A549 (cell line): ENCODE results near the gene RTL1.

Source experiments
- CHD2 ChIP-seq: fragments of 150-350 bp; IDR thresholded peaks from 2 replicates; pipeline ENCODE4 v1.6.1; 2014; ENCODE audit warnings: low read length; ENCODE audit not compliant: partially characterized antibody
- CTCF ChIP-seq: fragments of >200 bp; sonication (Bioruptor Twin); formaldehyde crosslinking; IDR thresholded peaks from 3 replicates; pipeline ENCODE4 v1.5.1; 2016
- HOXA7 ChIP-seq: fragments of 250-450 bp; sonication (Bioruptor Pico); IDR thresholded peaks from 2 replicates; pipeline ENCODE4 v1.5.0; 2020; ENCODE audit warnings: mild to moderate bottlenecking, moderate library complexity
- JUN ChIP-seq, 2 experiments: fragments of >200 bp; sonication (Bioruptor Twin); formaldehyde crosslinking; IDR thresholded peaks; 2 replicates in 1 of 2; 3 replicates in 1 of 2; pipeline ENCODE4 v1.6.1; 2016 to 2017
- MAZ ChIP-seq: fragments of 150-350 bp; IDR thresholded peaks from 2 replicates; pipeline ENCODE4 v1.6.1; 2014; ENCODE audit warnings: antibody characterized with exemption, low read depth, low read length, borderline replicate concordance
- NR3C1 ChIP-seq: fragments of >200 bp; sonication (Bioruptor Twin); formaldehyde crosslinking; IDR thresholded peaks from 3 replicates; pipeline ENCODE4 v1.6.1; 2017
- POLR2A ChIP-seq: IDR thresholded peaks from 2 replicates; pipeline ENCODE4 v1.6.1; 2012; ENCODE audit warnings: mild to moderate bottlenecking, low read length
- RFX5 ChIP-seq: fragments of 450-650 bp; IDR thresholded peaks from 2 replicates; pipeline ENCODE4 v1.7.1; 2014; ENCODE audit warnings: antibody characterized with exemption, mild to moderate bottlenecking, moderate library complexity
- USF2 ChIP-seq: fragments of 450-650 bp; IDR thresholded peaks from 2 replicates; pipeline ENCODE4 v1.6.1; 2014; ENCODE audit warnings: antibody characterized with exemption

GRCh38 chr14:100864960-100865681, 38.4 kb downstream of the RTL1 start:
- no peak for TF ChIP-seq CTCF
- no peak for TF ChIP-seq POLR2A
- no peak for TF ChIP-seq RFX5
- no peak for TF ChIP-seq USF2
- no peak for TF ChIP-seq JUN (IDR thresholded peaks at IDR 0.05)
- TF ChIP-seq CHD2: no peak
- TF ChIP-seq HOXA7 (CRISPR knock-in tag): no peak
- no peak for TF ChIP-seq MAZ
- TF ChIP-seq NR3C1: no peak
